ENCODE data around the gene PPP1R16B.

DNA sequence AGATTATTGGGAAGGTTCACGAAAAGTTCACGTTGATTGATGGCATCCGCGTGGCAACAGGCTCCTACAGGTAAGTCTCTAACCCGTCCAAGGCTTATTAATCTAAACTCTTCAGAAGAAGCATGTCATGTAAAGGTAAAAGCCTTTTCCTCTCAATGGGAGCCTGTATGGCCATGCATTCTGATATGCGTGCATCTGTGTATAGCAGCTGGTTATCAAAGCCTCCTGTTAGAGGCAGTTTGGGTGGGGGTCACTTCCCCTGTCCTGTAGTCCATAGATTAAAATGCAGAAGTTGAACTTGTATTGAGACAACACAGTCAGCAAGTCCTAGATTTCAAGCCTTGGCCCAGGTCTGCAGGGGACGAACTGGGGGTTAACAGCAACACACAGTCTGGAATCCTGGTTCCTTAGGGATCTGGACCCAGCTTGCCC is 142.4 kb downstream of the PPP1R16B start:
- TF ChIP-seq, protein P1, sequence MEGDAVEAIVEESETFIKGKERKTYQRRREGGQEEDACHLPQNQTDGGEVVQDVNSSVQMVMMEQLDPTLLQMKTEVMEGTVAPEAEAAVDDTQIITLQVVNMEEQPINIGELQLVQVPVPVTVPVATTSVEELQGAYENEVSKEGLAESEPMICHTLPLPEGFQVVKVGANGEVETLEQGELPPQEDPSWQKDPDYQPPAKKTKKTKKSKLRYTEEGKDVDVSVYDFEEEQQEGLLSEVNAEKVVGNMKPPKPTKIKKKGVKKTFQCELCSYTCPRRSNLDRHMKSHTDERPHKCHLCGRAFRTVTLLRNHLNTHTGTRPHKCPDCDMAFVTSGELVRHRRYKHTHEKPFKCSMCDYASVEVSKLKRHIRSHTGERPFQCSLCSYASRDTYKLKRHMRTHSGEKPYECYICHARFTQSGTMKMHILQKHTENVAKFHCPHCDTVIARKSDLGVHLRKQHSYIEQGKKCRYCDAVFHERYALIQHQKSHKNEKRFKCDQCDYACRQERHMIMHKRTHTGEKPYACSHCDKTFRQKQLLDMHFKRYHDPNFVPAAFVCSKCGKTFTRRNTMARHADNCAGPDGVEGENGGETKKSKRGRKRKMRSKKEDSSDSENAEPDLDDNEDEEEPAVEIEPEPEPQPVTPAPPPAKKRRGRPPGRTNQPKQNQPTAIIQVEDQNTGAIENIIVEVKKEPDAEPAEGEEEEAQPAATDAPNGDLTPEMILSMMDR (IDR thresholded peaks at IDR 0.05) = no peak
- no peak for TF ChIP-seq POLR2AphosphoS5 (IDR thresholded peaks at IDR 0.05)
- no peak for TF ChIP-seq POLR2A (IDR thresholded peaks at IDR 0.05)

All from prostate gland (tissue), 2 donors.